GM18873 (cell line): ENCODE results near the gene ZNF146.
"Not testable (repeated sequence)": the region's sequence is repeated elsewhere in the genome, so short reads cannot be mapped to it uniquely, and the experiment has no call there.

Source experiments
- ATAC-seq: cut with Tn5 transposase; IDR thresholded peaks from one replicate; pipeline ENCODE4 v1.9.1; 2021; ENCODE audit warnings: mild to moderate bottlenecking, moderate library complexity, moderate number of reproducible peaks; ENCODE audit not compliant: unreplicated experiment, low FRiP score

Gene ZNF146

DNA sequence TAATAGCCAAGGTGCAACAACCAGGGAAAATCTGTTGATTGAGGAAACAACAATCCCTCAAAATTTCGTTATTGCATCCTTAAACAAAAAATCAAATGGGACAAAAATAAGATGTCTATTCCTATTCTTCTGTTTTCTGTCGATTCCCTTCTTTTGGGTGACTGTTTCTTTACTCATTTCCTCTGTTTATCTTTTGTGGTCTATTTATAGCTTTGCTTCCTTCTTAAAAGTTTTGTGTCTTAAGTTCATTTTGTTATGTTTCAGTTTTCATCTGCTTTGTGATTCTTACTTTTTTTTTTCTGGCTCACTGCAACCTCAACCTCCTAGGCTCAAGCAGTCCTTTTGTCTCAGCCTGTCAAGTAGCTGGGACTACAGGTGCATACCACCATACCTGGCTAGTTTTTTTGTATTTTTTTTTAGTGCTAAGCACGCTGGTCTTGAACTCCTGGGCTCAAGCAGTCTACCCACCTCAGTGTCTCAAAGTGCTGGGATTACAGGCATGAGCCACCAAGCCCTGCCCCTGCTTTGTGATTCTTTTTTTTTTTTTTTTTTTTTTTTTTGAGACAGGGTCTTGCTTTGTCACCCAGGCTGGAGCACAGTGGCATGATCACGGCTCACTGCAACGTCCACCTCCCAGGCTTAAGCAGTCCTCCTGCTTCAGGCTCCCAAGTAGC, 10.4 kb downstream of the ZNF146 start:
- ATAC-seq: no peak

DNA sequence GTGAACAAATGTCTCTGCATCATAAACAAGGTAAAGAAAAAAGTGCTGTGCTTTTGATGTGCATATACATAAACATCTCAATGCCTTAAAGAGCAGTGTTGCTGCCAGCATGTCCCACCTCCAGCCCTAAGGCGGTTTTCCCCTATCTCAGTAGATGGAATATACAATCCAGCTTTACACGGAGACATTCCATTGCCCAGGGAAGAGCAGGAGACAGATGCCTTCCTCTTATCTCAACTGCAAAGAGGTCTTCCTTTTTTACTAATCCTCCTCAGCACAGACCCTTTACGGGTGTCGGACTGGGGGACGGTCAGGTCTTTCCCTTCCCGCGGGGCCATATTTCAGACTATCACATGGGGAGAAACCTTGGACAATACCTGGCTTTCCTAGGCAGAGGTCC, 18.7 kb downstream of the ZNF146 start:
- ATAC-seq: not testable (repeated sequence)

DNA sequence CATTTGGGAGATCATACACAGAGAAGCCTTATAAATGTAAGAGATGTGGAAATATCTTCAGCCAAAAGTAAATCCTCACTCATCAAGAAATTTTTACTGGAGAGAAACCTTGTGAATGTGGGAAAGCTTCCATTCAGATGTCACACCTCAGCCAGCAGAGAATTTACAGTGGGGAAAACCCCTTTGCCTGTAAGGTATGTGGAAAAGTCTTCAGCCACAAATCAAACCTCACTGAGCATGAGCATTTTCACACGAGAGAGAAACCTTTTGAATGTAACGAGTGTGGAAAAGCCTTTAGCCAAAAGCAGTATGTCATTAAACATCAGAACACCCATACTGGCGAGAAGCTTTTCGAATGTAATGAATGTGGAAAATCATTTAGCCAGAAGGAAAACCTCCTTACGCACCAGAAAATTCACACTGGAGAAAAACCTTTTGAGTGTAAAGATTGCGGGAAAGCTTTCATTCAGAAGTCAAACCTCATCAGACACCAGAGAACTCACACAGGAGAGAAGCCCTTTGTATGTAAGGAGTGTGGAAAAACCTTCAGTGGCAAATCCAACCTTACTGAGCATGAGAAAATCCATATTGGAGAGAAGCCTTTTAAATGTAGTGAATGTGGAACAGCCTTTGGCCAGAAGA, 21.5 kb downstream of the ZNF146 start:
- ATAC-seq: no peak

DNA sequence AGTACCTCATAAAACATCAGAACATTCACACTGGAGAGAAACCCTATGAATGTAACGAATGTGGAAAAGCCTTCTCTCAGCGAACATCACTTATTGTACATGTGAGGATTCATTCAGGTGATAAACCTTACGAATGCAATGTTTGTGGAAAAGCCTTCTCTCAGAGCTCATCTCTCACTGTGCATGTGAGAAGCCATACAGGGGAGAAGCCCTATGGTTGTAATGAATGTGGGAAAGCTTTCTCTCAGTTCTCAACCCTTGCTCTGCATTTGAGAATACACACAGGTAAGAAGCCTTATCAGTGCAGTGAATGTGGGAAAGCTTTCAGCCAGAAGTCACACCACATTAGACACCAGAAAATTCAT, 22.0 kb downstream of the ZNF146 start:
- no peak for ATAC-seq

DNA sequence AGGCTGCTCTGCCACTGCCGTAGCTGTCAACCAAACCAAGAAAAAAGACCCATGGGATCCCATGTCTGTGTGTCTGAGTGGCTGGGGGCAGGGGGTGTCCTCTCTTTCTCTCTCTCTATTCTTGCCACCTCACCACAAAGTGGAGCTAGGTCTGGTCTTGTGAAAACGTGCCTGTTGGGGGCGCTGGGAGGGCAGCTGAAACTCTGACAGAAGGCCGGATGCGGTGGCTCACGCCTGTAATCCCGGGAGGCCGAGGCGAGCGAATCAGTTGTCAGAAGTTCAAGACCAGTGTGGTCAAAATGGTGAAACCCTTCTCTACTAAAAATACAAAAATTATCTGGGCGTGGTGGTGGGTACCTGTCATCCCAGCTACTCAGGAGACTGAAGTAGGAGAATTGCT, 29.2 kb downstream of the ZNF146 start:
- no peak for ATAC-seq

DNA sequence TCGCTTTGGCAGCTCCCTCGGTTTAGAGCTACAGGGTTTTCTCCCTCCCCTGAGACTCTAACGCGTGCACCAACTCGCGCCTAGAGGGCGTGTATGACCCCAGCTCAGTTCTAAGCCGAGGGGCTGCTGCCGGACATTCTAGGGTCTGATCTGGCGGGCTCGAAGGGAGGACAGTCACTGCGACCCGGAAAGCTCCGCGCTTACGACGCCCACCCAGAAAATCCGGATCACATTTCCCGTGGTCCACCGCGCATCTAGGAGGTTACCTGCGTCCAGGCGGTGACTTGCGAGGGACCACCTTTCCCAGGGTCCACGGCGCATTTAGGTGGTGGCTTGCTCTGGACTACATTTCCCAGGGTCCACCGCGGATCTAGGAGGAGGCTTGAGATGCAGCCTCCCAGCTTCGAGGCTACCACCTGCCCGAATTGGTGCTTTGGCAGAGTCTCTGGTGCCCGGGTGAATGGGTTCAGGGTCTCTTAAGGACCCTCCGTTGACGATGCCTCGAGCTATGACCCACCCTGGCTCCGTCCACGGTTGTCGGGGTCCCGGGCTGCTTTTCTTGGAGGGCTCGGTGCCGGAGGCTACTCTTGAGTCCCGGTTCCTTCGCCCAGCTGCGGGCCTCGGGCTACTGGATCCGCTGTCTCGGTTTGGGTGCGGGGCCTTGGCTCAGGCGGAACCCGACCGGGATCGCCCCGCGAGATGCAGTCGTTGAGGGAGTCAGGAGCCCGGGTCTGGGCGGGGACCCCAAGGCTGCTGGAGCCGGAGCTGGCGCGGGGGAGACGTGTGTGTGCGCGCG, 30.5 kb downstream of the ZNF146 start:
- ATAC-seq: no peak

DNA sequence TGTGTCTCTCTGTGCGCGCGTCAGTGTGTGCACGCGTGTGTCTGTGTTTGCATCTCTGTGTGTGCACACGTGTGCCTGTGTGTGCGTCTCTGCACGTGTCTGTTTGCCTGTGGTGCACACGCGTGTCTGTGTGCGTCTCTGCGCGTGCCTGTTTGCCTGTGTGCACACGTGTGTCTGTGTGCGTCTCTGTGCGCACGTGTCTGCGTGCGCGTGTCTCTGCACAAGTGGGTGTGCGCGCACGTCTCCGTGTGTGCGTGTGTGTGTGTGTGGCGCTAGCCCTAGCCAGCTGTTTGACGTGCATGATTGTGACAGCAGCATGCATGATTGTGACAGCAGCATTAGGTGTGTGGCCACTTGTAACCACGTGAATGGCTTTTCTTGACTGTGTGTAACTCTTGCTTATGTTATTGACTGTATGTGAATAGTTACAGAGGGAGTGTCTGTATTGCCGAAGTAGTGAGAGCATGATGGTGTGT, 31.1 kb downstream of the ZNF146 start:
- no peak for ATAC-seq

DNA sequence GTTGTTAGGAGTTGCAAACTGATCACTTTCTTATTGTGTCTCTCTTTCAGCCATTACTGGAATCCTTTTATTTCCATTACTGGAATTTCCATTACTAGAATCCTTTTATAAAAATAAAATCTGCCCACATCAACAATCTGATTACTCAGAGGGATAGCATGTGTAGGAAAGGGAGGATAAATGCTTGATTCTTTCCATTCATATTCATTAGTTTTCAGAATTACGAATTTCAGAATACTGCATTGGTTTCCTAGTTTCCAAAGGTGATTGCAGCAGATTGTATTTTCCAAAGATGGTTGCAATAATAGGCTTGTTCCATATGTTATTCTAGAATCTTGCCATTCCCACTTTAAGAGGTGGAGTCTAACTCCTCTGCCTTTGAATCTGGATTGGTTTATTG, 37.1 kb downstream of the ZNF146 start:
- ATAC-seq: no peak

DNA sequence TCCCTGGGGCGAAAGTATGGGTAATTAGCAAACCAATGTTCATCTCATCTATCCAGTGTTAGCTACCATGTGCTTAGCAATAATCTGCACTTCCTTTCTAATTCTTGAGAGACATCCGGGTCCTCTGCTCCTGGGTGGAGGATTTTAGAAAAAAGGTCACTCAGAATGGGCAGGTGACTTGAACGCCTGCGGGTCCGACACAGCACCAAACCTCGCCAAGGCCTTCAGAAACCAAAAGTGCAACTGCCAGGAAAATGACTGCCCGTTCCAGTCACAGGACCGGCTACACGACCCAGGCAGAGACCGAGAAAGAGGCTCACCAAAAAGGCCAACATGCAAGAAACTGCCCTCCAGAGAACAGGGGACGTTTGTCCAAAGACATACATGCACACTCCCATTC, 39.9 kb downstream of the ZNF146 start:
- ATAC-seq: no peak

DNA sequence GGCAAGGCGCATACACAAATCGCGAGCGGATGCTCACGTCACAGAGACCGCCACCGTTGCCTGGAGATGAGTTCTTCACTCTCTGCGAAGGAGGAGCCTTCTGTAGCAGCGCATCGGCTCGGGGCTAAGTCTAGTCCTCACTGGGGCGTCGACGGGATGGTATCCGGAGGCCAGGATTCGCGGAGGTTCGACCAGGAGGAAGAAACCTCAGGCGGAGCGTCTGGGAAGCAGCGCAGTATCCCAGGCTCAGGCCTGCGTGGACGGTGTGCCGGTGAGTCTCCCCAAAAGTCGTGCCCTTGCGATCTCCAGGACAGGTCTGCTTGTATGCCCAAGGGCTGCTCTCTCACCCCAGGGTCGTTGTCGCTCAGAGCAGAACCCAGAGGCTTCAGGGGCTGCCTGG, 40.4 kb downstream of the ZNF146 start:
- no peak for ATAC-seq

DNA sequence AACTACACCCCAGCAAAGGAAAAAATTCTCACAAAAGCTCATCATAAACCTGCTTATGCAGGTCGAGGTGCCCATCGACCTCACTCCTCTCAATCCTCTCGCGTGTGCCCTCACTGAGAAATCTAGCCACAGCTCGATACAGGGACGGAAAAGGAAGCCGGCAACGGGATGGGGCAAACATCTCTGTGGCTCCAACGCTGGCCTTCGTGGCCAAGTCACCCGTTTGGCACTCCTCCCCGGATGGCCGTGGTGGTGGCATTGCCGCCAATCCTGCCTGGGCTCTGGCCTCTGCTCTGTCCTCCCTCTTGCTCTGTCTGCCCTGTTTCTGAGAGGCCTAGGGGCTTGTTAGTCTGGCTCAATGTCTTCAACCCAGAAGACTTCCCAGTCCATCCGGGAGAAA, 41.2 kb downstream of the ZNF146 start:
- ATAC-seq: no peak

DNA sequence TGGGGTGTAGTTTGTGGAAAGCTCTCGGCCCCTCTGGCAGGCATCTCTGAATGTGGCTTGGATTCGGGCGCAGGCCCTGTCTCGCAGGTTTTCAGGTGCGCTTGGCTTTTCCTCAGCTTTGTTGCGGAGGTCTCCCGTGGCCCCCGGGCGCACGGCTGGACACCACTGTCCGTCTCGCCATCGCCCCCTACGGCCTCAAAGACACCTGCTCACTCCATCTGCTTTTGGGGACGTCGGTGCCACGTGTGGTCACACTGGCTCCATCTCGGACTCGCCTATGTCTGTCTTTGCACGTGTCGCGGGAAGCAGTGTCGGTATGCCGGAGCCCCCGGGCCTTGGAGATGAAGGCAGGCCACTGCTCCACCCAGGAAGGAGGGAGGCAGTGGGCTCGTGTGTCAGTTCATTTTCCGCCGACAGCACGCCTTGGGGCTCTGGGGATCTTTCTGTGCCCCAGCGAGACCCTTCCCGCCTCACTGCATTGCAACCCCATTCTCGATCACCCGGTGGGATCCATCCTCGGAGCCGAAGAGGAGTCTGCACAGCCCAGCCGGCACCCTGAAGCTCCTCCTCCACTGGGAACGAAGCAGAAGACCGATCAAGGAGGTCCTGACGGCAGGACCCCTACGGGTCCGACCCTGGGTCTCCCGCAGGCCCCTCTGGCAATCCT, 42.1 kb downstream of the ZNF146 start:
- no peak for ATAC-seq

DNA sequence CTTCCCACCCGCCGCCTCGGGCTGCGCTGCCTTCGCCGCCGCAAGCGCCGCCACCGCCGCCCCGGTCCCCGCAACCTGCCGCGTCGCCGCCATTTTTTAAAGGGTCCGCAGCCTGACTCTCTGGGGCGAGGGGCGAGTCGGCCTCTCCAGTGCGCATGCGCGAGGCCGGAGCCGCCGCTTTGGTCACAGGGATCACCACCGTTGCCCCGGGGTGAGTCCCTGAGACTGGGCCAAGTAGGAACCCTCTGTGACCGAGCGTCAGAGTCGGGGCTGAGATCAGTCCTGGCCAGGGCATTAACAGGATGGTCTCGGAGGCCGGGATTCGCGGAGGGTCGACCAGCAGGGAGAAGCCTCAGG, 42.6 kb downstream of the ZNF146 start:
- ATAC-seq: no peak

DNA sequence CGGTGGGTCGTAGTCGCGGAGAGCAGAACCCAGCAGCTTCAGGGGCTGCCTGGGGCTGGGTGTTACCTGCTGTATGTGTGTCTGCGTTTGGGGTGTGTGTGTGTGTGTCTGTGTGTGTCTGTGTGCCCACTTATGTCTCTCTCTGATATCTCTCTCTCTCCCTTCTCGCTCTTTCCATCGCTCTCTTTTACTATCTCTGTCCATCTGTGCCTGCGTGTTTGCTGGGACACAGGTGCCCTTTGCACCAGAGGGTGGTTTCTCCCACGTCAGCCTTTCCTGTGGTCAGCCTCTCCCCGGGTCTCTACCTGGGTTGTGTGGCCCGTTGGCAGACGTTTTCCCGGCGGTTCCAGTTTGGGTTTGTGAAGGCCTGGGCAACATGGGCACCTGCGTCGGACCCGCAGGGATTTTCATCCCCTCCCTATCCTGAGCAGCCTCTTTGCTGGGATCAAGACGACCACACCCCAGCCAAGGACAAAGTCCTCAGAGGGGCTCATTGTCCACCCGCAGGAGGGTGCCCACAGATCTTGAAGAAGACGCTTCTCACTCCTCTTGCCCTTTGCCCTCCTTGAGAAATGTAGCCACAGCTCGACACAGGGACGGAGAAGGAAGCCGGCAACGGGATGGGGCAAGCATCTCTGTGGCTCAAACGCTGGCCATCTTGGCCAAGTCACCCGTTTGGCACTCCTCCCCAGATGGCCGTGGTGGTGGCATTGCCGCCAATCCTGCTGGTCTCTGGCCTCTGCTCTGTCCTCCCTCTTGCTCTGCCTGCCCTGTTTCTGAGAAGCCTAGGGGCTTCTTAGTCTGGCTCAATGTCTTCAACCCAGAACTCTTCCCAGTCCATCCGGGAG, 43.3 kb downstream of the ZNF146 start:
- no peak for ATAC-seq

DNA sequence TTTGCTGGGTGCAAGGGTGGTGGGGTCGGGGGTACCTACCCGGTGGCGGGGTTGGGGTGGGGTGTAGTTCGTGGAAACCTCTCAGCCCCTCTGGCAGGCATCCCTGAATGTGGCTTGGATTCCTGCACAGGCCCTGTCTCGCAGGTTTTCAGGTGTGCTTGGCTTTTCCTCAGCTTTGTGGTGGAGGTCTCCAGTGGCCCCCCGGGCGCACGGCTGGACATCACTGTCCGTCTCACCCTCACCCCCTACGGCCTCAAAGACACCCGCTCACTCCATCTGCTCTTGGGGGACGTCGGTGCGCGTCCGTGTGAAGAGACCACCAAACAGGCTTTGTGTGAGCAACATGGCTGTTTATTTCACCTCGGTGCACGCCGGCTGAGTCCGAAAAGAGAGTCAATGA, 44.3 kb downstream of the ZNF146 start:
- ATAC-seq: no peak

DNA sequence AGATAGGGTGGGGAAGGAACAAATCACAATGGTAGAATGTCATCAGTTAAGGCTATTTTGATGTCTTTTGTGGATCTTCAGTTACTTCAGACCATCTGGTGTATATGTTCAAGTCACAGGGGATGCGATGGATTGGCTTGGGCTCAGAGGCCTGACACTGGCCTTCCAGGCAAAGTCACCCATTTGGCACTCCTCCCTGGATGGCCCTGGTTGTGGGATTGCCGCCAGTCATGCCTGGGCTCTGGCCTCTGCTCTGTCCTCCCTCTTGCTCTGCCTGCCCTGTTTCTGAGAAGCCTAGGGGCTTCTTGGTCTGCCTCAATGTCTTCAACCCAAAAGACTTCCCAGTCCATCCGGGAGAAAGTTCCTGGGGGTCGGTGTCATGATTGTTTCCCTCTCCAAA, 50.2 kb downstream of the ZNF146 start:
- no peak for ATAC-seq

DNA sequence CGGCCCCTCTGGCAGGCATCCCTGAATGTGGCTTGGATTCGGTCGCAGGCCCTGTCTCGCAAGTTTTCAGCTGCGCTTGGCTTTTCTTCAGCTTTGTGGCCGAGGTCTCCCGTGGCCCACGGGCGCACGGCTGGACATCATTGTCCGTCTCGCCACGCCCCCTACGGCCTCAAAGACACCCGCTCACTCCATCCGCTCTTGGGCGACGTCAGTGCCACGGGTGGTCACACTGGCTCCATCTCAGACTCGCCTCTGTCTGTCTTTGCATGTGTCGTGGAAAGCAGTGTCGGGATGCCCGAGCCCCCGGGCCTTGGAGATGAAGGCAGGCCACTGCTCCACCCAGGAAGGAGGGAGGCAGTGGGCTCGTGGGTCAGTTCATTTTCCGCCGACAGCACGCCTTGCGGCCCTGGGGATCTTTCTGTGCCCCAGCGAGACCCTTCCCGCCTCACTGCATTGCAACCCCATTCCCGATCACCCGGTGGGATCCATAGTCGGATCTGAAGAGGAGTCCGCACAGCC, 51.0 kb downstream of the ZNF146 start:
- ATAC-seq: no peak

DNA sequence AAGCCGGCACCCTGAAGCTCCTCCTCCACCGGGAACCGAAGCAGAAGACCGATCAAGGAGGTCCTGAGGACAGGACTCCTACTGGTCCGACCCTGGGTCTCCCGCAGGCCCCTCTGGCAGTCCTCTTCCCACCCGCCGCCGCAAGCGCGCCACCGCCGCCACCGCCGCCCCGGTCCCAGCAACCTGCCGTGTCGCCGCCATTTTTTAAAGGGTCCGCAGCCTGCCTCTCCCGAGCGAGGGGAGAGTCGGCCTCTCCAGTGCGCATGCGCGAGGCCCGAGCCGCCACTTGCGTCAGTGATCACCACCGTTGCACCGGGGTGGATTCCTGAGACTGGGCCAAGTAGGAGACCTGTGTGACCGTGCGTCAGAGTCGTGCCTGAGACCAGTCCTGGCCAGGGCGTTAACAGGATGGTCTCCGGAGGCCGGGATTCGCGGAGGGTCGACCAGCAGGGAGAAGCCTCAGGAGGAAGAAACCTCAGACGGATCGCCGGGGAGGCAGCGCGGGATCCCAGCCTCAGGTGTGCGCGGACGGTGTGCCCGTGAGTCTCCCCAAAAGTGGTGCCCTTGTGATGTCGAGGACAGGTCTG, 51.6 kb downstream of the ZNF146 start:
- ATAC-seq: no peak

DNA sequence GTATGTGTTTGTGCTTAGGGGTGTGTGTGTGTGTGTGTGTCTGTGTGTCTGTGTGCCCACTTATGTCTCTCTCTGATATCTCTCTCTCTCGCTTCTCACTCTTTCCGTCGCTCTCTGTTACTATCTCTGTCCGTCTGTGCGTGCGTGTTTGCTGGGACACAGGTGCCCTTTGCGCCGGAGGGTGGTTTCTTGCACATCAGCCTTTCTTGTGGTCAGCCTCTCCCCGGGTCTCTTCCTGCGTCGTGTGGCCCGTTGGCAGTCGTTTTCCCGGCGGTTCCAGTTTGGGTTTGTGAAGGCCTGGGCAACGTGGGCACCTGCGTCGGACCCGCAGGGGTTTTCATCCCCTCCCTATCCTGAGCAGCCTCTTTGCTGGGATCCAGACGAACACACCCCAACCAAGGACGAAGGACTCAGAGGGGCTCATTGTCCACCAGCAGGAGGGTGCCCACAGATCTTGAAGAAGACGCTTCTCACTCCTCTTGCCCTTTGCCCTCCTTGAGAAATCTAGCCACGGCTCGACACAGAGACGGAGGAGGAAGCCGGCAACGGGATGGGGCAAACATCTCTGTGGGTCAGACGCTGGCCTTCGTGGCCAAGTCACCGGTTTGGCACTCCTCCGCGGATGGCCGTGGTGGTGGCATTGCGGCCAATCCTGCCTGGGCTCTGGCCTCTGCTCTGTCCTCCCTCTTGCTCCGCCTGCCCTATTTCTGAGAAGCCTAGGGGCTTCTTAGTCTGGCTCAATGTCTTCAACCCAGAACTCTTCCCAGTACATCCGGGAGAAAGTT, 52.3 kb downstream of the ZNF146 start:
- ATAC-seq: no peak
